ENCODE data around the gene NINJ1.
A peak's percentile ranks its signal among the peaks of the same experiment; 100 is the strongest.

Gene NINJ1

DNA sequence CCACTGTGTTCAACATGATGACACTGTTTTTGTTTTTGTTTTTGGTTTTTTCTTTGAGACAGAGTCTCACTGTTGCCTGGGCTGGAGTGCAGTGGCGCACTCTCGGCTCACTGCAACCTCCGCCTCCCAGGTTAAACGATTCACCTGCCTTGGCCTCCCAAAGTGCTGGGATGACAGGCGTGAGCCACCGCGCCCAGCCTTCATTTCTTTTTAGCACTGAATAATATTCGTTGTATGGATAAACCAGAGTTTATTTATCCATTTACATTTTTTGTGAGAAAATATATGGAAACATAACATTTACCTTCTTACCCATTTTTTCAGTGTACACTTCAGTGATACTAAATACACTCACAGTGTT is 33.8 kb downstream of the NINJ1 start:
- no peak for DNase-seq (ENCODE audit: low spot score)

DNA sequence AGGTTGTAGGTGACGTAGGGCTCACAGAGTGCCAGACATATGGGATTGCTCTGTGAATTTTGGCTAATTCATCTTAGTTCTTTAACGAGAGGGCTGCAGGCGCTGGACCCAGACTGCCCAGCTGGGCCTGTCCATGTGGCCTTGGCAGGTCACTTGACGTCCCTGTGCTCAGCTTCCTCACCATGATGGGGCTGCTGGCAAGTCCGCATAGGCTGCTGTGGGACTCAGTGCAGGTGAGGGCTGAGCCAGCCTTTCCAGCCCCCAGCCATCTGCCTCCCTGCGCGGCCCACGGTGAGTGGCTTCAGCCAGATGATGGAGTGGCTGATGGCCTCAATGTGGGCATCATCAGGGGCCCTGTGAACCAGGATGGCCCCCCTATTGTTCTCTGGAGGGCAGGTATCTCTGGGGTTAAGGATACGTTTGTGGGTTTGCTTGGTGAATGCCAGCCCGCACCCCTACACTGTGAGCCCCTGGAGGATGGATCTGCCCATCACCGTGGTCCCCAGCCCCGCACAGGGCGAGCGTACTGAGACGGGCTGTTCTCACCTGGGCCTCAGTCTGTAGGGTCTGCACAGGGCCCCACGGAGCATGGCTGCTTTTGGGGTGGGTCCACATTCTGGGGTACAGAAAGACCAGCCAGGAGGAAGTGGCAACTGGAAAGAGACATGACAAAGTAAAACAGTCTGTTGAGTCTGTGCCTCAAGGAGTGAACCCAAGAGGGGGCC is 34.3 kb downstream of the NINJ1 start:
- DNase-seq (ENCODE audit: low spot score), result no peak

DNA sequence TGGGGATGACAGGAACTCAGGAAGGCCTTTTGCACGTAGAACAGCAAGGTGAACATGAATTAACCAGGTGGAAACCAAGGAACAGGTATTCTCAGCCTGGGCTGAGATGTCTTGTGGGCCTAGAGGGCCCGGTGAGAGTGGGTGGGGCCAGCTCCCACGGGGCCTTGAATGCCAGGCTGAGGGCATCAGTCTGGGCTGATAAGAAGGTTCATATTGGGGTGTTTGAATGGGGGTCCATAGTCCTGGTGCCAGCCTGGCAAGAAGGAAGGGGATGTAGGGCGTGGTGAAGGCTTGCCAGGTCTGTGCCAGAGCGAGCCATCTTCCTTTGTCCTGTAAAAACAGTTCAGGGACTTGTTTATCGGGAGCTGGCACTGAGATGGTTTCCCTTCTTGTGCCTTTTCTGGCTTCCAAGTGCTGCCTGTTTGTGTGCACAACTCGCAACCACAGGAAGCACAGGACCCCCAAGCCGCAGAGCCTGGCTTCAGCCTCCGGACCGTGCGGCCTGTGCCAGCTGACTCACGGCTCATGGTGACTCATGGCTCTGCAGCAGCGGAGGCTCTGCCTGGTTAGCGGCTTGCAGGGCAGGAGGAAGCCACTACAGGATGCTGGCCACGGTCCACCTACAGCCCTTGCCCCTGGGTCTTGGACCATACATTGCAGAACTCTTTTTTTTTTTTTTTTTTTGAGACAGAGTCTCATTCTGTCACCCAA is 35.7 kb downstream of the NINJ1 start:
- DNase-seq (ENCODE audit: low spot score), result peak; percentile 63

DNA sequence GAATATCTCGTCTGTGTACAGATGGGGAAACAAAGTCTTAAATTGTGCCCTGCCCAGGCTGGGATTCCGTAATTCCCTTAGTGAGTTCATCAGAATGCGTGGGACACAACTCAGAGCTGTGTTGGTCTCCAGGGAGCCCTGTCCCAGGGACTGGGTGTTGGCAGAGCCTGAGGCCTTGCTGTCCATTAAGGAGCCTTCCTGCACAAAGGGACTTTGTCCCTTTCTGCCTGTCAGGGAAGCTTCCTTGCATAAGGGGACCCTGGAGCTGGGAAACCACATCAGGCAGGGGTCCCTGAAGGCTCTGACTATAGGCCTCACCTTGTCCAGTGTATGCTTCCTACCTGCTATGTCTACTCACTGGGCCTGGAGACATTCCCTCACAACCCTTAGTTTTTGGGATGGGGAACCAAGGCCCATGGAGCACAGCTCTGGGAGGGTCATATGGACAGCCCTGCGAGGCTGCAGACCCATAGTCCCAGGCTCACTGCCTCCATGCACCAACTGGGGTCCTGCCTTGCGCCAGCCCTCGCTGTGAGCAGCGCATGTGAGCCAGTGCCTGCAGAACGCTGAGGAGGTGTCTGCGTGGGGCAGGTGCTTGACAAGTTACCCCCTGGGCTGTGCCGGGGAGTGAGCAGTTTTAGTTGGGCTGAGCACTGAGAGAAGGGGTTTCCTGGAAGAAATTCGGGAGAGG is 36.4 kb downstream of the NINJ1 start:
- DNase-seq (ENCODE audit: low spot score), result no peak

DNA sequence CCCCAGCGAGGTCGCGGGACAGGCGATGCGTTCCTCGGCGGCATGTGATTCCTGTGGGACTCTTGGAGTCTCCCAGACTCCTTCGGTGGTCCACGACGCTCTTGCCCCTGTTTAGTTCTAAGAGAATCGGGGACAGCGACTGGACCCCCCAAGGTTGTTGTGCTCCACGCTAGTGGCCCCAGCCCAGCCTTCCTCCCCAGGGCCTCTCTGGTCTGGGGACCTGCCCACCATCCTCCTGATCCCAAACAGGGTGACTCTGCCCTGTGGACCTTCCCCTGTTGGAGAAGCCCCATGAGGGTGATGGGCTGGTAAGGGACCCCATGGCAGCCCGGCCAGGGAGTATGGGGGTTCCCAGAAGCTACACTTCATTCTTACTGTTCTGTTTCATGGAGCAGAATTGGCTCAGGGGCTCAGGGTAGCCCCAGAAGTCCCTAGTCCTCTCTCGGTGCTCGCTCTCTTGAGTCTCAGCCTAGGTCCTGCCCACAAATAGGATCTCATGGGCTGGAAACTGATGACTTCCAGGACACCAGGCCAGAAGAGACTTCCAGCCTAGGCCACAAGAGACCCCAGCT is 37.2 kb downstream of the NINJ1 start:
- no peak for DNase-seq (ENCODE audit: low spot score)

DNA sequence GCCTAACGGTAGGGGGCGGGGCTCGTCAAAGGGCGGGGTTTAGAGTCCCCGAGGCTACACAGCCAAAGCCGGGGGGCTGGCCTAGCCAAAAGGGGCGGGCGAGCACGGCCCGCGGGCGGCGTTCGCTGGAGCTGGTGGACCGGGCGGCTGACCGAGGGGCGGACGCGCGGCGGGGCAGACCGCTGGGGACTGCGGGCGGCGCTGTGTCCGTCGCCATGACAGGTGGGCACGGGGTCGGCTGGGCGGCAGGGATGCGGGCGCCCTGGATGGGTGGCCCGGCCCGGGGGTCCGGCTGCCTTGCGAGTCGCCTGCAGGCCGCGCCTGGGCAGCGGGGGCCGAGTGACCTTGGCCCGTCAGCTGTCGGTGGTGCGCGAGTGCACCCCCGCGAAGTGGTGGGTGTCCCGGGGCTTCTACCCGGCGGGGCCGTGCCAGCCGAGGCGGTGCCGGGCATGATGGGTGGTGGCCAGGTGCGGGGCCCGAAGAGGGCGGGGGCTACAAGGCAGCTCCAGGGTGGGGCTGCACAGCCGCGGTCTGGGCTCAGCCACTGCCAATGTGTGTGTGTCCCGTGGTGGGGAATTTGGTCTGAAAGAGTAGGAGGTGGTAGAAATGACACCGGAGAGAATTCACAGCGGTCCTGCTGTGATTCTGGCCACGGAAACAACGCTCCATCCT is 37.8 kb downstream of the NINJ1 start, which contains the start of gene CARD19:
Gene CARD19, plus strand, starts transcription at position 87 of the 672 bp plus-strand sequence. Its CDS starts 129 bp downstream, at position 216.
- DNase-seq (ENCODE audit: low spot score), result peak; percentile 45

DNA sequence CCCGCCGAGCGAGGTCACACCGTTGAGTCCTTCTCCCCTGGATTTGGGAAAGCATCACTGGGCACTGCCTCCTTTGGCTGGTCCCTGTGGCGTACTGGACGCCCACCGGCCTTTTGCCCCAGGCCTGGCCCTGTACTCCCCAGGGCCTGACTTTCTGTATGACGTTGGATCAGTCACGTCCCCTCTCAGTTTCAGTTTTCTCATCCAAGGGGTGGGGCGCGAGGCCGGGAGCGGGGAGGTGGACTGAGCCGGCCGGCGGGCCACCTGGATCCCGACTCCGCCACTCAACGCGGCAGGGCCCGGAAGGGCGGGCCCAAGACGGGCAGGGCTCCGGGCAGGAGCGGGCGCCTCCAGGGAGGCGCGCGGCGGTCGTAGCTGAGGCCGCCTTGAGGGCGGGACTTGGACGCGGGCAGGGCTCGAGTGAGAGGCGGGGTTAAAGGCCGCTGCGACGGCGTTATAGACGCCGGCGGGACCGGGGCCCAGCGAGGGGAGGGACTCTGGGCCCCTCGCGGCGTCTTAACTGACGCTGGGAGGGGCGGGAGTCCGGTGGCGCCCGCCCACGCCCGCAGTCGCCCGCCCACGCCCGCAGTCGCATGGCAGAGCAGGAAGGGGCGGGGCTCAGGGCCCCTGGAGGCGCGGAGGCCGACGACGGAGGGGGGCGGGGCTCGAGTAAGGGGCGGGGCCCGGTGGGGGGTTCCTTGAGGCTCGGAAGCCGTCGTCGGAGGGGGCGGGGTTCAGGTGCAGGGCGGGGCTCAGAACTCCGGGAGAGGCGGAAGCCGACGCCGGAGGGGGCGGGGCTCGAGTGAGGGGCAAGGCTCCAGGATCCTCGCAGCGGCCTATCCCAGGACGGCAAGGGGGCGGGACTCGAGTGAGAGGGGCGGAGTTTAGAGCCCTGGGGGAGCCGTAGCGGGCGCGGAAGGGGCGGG is 38.6 kb downstream of the NINJ1 start:
- DNase-seq (ENCODE audit: low spot score), result peak; percentile 100

DNA sequence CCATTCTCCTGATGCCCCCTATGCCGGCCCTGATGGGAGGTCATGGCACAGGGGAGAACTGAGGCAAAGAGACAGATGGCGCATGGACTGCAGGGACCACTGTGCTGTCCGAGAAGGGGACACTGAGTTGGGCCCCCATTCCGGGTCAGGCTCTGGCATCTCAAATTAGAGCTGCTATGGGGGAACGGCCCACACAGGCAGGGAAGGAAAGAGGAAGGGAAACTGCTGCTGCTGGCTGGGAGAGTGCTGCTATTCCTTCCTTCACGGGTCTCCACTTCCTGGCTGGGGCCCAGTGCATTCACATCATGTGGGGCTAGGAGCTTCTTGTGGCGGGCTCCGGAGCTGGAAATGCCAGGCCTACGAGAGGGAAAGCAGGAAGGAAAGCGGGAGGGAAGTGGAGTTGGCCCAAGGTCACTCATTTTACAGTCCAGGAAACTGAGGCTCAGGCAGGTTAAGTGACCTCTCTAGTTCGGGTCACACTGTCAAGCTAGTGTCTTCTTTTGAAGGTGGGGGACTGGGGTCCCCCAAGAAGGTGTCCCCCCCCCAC is 39.3 kb downstream of the NINJ1 start:
- DNase-seq (ENCODE audit: low spot score), result no peak

DNA sequence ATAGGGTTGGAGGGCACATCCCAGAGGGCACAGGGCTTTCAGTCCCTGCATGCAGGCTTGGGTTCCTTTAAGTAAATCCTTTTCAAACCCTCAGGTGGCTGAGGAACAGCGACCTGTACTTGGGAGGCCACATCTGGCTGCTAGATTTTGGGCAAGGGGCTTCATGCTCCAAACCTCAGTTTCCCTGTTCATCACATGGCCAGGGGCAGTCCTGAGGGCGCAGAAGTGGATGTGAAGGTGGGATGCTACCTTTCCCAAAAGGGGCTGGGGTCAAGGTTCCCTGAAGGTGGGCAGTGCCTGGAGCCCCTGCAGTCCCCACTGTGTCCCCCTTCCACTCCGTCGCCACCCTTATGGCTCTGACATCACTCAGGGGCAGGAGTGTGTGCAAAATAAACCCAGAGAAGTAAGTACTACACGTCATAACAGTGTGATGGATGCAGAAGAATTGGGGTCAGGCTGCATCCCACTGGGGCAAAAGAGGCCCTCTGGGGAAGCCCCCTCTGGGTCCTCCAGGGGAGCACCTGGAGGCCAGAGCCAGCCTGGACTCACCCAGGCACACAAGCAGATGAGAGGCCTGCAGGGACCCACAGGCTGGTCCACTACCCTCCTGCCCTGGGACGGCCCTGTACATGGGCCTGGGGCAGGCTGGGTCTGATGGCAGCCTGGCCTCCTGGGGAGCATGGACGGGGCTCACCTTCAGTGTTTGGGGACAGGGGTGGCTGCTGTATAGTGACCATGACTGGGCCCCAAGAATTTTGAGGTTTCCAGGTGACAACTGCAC is 40.0 kb downstream of the NINJ1 start:
- no peak for DNase-seq (ENCODE audit: low spot score)

DNA sequence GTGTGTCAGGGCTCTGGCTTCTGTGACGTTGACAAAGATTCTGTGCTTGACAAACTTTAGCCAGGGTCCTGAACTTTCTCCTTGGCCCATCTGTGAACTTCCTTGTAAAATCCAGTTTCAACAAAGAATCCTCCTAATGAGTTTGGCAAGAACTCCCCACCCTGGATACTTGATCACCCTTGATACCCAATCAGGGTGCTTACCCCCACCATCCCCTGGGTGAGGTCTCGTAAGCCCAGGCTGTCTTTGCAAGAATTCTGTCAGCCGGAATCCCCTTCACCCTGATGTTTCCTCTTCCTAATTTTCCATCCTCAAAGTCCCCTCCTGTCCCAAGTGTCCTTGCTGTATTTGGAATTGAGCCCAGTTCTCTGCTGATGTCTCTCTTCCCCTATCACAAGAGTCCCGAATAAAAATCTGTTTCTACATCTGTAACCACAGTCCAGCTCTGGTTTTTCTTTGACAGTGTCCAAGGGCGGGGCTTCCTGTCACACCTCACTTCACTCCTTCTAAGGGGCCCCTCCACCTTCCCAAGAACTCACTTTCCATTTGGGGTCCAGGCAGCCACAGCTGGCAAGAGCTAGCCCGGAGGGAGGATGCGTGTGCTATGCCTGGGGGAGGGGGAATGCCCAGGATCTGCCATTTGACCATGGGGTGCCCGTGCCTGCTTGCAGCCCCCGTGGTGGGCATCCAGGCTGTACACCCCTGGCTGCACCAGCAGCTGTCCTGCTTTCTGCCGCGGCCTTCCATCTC is 40.7 kb downstream of the NINJ1 start:
- no peak for DNase-seq (ENCODE audit: low spot score)

DNA sequence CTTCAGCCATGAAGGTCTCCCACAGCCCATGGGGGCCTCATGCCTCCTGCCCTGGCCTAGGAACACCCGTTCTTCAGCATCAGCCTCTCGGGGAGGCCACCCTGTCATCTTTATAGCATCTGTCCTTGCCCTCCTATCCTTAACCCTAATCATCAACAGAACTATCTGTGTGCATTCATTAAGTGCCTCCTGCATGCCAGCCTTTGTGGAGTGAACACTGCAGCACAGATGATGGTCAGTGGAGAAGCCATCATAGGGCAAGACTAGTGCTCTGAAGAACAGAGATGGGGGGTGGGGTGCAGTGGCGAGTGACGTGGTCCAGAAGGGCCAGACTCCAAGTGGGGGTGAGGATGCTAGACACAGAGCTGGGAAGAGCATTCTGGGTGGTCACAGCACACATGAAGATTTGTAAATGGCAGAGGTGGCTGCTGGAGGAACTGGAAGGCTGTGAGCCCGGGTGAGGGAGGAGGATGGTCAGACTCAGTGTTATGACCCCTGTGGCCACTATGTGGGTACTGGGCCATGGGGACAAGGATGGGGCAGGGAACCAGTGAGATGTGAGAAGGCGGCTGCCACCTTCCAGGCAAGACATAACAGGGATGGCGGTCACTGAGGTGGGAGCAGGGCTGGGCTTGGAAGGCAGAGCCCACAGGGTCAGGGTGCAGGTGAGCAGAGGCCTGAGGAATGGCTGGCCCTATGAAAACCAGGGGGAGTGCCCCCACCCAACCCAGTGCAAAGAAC is 41.6 kb downstream of the NINJ1 start:
- no peak for DNase-seq (ENCODE audit: low spot score)

DNA sequence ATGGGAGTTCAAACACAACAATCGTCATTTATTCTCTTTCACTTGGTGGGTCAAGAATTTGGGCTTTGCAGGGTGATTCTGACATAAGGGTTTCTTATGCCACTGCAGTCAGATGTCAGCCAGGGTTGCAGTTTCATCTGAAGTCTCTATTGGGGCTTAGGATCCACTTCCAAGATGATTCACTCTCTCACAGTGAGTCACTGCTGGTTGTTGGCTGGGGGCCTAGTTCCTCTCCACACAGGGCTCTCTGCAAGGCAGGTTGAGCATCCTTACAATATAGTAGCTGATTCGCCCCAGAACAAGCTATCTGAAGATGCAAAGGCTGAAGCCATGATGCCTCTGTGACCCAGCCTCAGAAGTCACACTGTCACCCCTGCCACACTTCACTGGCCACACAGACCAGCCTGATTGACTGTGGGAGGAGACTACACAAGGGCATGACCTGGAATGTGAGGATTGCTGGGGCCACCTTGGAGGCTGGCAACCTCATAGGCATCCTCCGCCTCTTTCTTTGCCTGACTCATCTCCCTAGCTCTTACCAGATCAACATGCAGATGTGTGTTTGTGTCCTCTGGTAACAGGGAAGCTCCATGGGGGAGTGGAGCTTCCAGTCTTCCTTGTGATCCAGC is 42.5 kb downstream of the NINJ1 start:
- DNase-seq (ENCODE audit: low spot score), result peak; percentile 49

DNA sequence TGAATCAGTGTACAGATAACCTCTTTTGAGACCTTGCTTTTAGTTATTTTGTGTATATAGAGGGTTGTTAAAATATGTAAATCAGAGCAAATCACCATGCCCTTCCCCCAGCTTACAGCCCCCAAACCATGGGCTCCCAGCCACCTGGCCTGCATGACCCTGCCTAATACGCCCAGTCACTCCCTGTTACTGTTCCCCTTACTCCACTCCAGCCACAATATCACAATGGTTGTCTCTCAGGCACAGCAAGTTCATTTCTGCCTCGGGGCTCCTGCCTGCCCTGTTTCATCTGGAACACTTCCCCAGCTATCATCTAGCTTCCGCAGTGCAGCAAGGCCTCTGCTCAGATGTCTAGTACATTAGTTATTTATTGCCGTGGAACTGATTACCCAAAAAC is 43.0 kb downstream of the NINJ1 start:
- no peak for DNase-seq (ENCODE audit: low spot score)

DNA sequence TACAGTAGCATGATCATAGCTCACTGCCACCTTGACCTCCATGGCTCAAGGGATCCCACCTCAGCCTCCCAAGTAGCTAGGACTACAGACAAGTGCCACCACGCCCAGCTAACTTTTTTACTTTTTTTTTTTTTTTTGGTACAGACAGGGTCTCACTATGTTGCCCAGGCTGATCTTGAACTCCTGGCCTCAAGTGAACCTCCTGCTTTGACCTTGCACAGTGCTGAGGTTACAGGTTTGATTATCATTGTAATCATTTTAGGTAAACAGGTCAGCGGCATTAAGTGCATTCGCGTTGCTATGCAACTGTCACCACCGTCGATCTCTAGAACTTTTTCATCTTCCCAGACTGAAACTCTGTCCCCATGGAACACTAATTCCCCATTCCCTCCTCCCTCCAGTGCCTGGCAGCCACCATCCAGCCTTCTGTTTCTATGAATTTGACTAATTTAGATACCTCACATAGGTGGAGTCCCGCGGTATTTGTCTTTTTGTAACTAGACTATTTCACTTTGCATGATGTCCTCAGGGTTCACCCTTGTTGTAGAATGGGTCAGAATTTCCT is 43.9 kb downstream of the NINJ1 start:
- no peak for DNase-seq (ENCODE audit: low spot score)

DNA sequence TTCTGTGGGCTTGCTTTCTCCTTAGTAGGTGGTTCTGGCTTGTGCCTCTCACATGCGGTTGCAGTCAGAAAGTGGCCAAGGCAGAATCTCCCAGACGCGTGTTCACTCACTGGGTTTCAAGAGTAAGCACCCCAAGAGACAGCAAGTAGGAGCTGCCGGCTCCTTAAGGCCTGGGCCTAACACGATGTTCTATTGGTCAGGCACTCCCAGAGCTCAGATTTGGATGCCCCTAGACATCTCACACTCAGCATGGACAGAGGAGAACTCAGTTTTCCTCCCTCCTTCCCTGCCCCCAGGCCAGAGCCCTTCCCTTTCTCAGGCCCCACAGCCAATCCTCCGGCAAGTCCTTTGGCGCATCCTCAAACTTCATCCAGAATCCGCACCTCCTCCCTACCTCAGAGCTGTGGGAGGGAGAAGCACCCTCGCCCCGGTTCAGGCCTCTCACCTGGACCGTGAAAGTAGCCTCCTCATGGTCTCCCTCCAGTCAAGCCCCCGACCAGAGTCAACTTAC is 44.5 kb downstream of the NINJ1 start:
- DNase-seq (ENCODE audit: low spot score), result no peak

DNA sequence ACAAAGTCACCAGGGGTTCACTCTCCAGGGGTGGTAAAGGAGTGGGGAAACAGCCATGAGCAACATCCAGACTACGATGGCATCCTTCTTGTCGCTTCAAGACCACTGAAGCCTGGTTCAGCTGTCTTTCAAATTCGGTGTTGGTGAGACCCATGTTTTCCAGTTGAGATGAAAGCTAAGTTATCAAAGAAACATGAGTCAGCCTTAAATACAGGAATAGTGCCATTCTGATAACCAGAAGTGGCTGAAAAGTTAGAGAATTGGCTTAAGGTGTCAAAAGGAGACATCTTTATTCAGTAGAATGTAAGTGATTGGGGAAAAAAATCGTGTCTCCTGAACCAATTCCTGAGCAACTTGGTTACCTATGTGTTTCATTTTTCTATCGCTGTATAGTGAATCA is 45.0 kb downstream of the NINJ1 start:
- DNase-seq (ENCODE audit: low spot score), result no peak

DNA sequence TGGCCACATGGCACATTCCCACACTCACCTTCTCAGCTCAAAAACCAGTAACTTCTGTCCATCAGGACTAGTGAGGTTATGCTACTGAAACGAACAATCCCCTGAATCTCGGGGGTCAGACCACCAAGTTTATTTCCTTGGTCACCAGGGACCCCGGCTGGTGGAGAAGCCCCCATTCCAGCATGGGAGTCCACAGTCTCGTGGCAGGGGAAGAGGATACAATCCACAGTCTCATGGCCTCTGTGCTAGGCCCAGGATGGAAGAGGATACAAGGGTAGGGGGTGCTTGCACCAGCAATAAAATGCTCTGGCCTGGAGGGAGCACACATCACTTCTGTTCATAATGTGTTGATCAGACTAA is 45.4 kb downstream of the NINJ1 start:
- DNase-seq (ENCODE audit: low spot score), result no peak
